DOHH2 (cell line): Measurements from ENCODE around the gene TLNRD1.

ENCODE experiments used
- H3F3A ChIP-seq: fragments of 200-600 bp; sonication (generic), shearing (Covaris generic); 2 replicates; pipeline ENCODE4 v1.6.0; 2016; ENCODE audit warnings: antibody characterized with exemption, mild to moderate bottlenecking; ENCODE audit not compliant: control insufficient read depth, insufficient read depth
- H3K27ac ChIP-seq: fragments of 200-600 bp; sonication (generic); 2 replicates; pipeline ENCODE4 v1.5.1; 2014; ENCODE audit warnings: low read depth, mild to moderate bottlenecking, low read length, moderate library complexity
- H3K27me3 ChIP-seq: fragments of 200-600 bp; sonication (generic); 2 replicates; pipeline ENCODE4 v1.6.1; 2014; ENCODE audit warnings: mild to moderate bottlenecking, low read length, mixed read lengths; ENCODE audit not compliant: control insufficient read depth
- H3K36me3 ChIP-seq: fragments of 200-600 bp; sonication (generic); 2 replicates; pipeline ENCODE4 v1.6.1; 2014; ENCODE audit warnings: mild to moderate bottlenecking, low read length, moderate library complexity, mixed read lengths; ENCODE audit not compliant: control insufficient read depth
- H3K4me1 ChIP-seq: fragments of 200-600 bp; sonication (generic); 2 replicates; pipeline ENCODE4 v1.6.1; 2014; ENCODE audit warnings: mild to moderate bottlenecking, low read length, mixed read lengths; ENCODE audit not compliant: control insufficient read depth
- H3K4me2 ChIP-seq: fragments of 200-600 bp; sonication (generic); 2 replicates; pipeline ENCODE4 v1.6.0; 2014; ENCODE audit warnings: mild to moderate bottlenecking, low read length, moderate library complexity
- H3K4me3 ChIP-seq: fragments of 200-600 bp; sonication (generic); 2 replicates; pipeline ENCODE4 v1.5.1; 2014; ENCODE audit warnings: mild to moderate bottlenecking, low read length, mixed read lengths
- H3K79me2 ChIP-seq: fragments of 200-600 bp; sonication (generic); 2 replicates; pipeline ENCODE4 v1.6.1; 2014; ENCODE audit warnings: mild to moderate bottlenecking, low read length, mixed read lengths; ENCODE audit not compliant: control insufficient read depth
- H3K9me2 ChIP-seq: fragments of 200-600 bp; sonication (generic); replicated peaks from 2 replicates; pipeline ENCODE4 v1.6.1; 2014; ENCODE audit warnings: mild to moderate bottlenecking, low read length, mixed read lengths; ENCODE audit not compliant: control insufficient read depth
- H3K9me3 ChIP-seq: fragments of 200-600 bp; sonication (generic); 2 replicates; pipeline ENCODE4 v1.6.1; 2014; ENCODE audit warnings: antibody characterized with exemption, low read length, mixed read lengths; ENCODE audit not compliant: control insufficient read depth, insufficient read depth
- H4K20me1 ChIP-seq: fragments of 200-600 bp; sonication (generic); 2 replicates; pipeline ENCODE4 v1.6.0; 2014; ENCODE audit warnings: low read depth, mild to moderate bottlenecking, antibody characterized with exemption, low read length, moderate library complexity; ENCODE audit not compliant: control insufficient read depth, insufficient read depth
- EZH2phosphoT487 ChIP-seq: fragments of 200-600 bp; sonication (generic); IDR thresholded peaks from 2 replicates; pipeline ENCODE4 v1.6.1; 2017; ENCODE audit warnings: borderline replicate concordance, mild to moderate bottlenecking, antibody characterized with exemption, low read length, moderate library complexity, mixed read lengths
- TF ChIP-seq, protein P1 (sequence below): fragments of 200-600 bp; sonication (generic); IDR thresholded peaks from one replicate; pipeline ENCODE4 v1.5.1; 2014; ENCODE audit warnings: antibody characterized with exemption, mild to moderate bottlenecking, low read depth, low read length; ENCODE audit not compliant: poor library complexity, severe bottlenecking

Gene TLNRD1

GRCh38 chr15:80992441-80992840 is 8.3 kb upstream of the TLNRD1 start:
- Histone ChIP-seq H4K20me1 (no peaks in the 10 kb centered on the region; the same call in 1 of the 2 replicates), H3K9me2 (no peaks in the 10 kb centered on the region), H3F3A (no peaks in the 10 kb centered on the region), H3K4me1 (peaks cover 32% of the 10 kb centered on the region), H3K27me3 (no peaks in the 10 kb centered on the region), H3K4me3 (no peak overlapping the region), H3K27ac (no peak overlapping the region), H3K36me3 (peaks cover 8% of the 10 kb centered on the region), H3K9me3 (peaks cover 3% of the 10 kb centered on the region; the same call in 1 of the 2 replicates), H3K79me2 (peaks cover 22% of the 10 kb centered on the region), H3K4me2 (no peak overlapping the region)
- TF ChIP-seq, protein P1, sequence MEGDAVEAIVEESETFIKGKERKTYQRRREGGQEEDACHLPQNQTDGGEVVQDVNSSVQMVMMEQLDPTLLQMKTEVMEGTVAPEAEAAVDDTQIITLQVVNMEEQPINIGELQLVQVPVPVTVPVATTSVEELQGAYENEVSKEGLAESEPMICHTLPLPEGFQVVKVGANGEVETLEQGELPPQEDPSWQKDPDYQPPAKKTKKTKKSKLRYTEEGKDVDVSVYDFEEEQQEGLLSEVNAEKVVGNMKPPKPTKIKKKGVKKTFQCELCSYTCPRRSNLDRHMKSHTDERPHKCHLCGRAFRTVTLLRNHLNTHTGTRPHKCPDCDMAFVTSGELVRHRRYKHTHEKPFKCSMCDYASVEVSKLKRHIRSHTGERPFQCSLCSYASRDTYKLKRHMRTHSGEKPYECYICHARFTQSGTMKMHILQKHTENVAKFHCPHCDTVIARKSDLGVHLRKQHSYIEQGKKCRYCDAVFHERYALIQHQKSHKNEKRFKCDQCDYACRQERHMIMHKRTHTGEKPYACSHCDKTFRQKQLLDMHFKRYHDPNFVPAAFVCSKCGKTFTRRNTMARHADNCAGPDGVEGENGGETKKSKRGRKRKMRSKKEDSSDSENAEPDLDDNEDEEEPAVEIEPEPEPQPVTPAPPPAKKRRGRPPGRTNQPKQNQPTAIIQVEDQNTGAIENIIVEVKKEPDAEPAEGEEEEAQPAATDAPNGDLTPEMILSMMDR: no peak
- no peak for TF ChIP-seq EZH2phosphoT487

DNA sequence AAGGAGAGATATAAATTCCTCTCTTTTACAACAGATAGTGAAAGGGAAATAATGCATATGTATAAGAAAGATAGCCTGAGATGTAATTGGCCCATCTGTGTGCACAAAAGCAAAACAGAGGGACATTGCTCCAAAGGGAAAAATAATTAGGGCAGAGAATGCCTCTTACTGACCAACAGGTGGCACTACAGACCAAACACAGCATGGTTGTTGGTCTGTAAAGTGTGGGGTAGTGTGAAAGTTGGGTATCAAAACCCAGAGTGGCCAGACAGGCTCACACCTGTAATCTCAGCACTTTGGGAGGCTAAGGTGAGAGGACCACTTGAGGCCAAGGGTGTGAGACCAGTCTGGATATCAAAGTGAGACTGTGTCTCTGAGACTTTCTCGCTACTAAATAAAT is 4.5 kb upstream of the TLNRD1 start:
- Histone ChIP-seq H3K9me2 (no peaks in the 10 kb centered on the region), H3K4me2 (no peak overlapping the region), H3K27ac (no peak overlapping the region), H3K79me2 (peaks cover 15% of the 10 kb centered on the region), H3K27me3 (no peaks in the 10 kb centered on the region), H3K9me3 (peaks cover 3% of the 10 kb centered on the region; the same call in 1 of the 2 replicates), H4K20me1 (no peaks in the 10 kb centered on the region), H3K4me3 (no peak overlapping the region), H3K4me1 (peaks cover 16% of the 10 kb centered on the region), H3K36me3 (no peaks in the 10 kb centered on the region), H3F3A (0 out of 2 replicates have a peak, but pooled peaks cover 4% of the 10 kb centered on the region)
- TF ChIP-seq, protein P1: peak; percentile 68
- TF ChIP-seq EZH2phosphoT487: no peak

GRCh38 chr15:80997692-80998091 is 3.0 kb upstream of the TLNRD1 start:
- Histone ChIP-seq H3K4me1 (peaks cover 16% of the 10 kb centered on the region), H3F3A (0 out of 2 replicates have a peak, but pooled peaks cover 4% of the 10 kb centered on the region), H3K9me2 (no peaks in the 10 kb centered on the region), H3K27me3 (no peaks in the 10 kb centered on the region), H3K27ac (no peak overlapping the region), H3K4me3 (no peak overlapping the region), H3K4me2 (no peak overlapping the region), H4K20me1 (0 out of 2 replicates have a peak, but pooled peaks cover 6% of the 10 kb centered on the region), H3K36me3 (peaks cover 5% of the 10 kb centered on the region), H3K9me3 (peaks cover 3% of the 10 kb centered on the region; the same call in 1 of the 2 replicates), H3K79me2 (peaks cover 30% of the 10 kb centered on the region)
- TF ChIP-seq, protein P1: no peak
- TF ChIP-seq EZH2phosphoT487: no peak
